Measurements from ENCODE around the gene DIO2.

DNA sequence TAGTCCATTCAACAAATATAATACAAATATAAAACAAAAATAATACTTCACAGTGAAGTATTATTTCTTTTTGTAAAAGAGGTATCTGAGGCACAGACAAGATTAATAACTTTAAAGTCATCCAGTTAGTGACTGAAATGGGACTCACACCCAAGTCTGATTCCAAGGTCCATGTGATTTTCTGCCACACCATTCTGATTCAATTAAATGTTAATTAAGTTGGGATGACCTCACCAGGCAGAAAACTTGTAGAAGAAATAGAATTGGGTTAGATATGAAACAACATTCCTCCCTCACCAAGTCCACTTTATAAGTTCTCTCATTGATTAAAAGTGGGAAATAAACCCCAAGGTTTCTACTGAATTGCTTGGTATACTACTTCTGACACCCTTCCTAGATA, 34.4 kb downstream of the DIO2 start:
- TF ChIP-seq, protein P1, sequence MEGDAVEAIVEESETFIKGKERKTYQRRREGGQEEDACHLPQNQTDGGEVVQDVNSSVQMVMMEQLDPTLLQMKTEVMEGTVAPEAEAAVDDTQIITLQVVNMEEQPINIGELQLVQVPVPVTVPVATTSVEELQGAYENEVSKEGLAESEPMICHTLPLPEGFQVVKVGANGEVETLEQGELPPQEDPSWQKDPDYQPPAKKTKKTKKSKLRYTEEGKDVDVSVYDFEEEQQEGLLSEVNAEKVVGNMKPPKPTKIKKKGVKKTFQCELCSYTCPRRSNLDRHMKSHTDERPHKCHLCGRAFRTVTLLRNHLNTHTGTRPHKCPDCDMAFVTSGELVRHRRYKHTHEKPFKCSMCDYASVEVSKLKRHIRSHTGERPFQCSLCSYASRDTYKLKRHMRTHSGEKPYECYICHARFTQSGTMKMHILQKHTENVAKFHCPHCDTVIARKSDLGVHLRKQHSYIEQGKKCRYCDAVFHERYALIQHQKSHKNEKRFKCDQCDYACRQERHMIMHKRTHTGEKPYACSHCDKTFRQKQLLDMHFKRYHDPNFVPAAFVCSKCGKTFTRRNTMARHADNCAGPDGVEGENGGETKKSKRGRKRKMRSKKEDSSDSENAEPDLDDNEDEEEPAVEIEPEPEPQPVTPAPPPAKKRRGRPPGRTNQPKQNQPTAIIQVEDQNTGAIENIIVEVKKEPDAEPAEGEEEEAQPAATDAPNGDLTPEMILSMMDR (IDR thresholded peaks at IDR 0.05): no peak
- no peak for TF ChIP-seq POLR2A (IDR thresholded peaks at IDR 0.05)
- no peak for TF ChIP-seq EP300 (IDR thresholded peaks at IDR 0.05)
